GM19452 (cell line): ENCODE data around the gene MCTP1.

ENCODE experiments used
- ATAC-seq: cut with Tn5 transposase; IDR thresholded peaks from one replicate; pipeline ENCODE4 v1.9.1; 2021; ENCODE audit not compliant: unreplicated experiment

MCTP1 gene

DNA sequence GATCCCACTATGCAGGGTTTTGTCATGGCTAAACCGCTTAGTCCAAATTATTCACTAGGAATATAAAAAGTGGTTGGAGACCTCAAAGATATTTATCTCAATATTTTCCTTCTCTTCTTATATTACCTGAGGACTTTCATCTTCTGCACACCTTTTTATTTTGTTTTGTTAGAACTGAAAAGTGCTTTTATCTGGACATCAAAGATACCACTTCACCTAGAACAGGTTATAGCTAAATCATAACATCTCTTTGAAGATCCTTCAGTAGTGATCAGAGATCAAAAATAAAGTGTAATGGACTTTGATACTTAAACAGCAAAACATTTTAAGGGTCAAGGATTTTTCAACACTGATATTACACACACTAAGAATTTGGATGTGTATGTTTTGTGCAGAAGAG, 160.2 kb downstream of the MCTP1 start:
- no peak for ATAC-seq

DNA sequence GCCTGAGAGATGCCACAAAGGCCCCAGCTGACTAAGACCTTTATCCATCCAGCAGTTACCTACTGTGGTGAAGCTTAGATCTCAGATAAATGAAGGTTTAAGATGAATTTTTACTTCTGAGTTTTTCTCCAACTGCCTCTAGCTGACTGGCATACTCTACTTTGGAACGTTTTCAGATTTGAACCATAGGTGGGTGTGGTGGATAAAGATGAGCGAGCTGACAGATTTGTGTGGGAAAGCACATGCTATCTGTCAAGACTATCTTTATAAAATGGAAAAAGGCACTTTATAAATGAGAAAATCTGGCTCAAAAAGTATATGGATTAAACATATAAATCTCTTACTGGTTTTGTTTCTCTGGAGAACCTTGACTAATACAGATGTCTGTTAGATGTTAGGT, 160.8 kb downstream of the MCTP1 start:
- ATAC-seq, result no peak

DNA sequence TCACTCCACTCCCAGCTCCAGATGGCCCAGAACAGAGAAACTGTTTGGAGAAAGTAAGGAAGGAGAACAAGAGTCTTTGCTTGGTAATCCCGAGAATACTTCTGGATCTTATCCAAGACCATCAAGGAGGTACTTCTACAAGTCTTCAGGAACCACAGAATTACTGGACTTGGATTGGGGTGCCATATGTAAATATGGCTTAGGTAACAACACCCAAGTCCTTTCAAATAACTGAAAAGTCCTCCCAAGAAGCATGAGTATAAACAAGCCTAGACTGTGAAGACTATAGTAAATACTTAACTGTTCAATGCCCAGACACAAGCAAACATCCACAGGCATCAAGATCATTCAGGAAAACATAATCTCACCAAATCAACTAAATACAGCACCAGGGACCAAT, 170.0 kb downstream of the MCTP1 start:
- ATAC-seq, result no peak

DNA sequence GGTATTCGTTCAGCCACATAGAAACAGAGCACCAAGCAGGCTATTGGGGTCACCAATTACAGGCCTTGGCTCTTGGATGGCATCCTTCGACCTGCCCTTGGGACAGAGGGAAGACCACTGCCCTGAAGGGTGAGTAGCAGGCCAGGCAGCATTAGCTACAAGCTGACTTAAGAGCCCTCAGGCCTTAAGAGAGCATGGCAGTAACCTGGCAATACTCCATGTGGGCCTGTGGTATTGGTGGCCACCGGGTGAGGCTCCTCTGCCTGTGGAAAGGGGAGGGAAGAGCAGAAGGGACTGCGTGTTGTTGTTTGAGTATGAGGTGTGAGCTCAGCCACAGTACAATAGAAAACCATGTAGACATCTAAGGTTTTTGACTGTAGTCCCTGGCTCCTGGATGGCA, 170.6 kb downstream of the MCTP1 start:
- ATAC-seq, result no peak

DNA sequence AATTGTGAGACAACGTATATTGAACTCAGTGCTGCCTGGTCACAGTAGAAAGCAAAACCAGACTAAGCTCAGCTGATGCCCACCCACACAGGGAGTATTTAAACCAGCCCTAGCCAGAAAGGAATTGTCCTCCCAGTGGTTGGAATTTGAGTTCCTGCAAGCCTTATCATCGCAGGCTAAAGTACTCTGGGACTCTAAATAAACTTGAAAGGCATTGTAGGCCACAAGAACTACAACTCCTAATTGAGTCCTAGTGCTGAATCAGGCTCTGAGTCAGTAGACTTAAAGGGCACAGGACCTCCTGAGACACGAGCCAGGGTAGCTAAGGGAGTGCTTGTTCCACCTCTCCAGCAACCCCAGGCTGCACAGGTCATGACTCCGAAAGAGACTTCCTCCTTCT, 171.4 kb downstream of the MCTP1 start:
- ATAC-seq, result no peak

DNA sequence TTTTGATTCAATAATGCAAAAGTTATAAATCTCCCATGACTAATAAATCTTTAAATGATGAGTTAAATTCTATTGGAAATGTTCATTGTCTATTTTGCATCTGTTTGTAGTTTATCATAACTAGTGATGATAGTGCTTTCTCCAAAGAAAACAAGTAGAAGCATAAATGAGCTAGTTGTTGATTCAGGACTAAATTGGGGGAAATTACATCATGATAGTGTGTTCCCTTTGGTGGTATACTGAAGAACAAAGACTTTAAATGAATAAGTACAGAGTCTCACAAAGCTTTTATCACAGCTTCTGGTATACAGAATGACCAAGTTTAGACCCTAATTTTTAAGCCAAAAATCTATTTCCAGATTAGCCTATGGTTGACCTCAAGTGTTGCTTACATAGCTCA, 173.8 kb downstream of the MCTP1 start:
- ATAC-seq, result no peak

DNA sequence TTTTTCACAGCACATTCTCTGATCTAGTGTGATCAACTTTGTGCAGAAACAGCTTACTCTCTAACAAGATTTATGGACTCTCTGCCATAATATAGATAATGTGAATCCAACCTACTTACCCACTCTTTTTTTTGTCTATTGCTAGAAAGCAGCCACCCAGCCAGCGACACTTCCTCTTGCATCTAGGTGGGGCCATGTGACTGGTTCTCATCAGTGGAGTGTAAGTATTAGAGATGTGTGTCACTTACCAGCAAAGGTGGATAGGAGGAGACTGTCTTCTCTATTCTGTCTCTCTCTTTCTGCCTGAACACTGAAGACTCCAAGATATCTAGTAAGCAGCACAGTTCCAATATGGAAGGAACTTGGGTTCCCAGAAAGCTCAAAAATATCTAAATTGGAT, 174.8 kb downstream of the MCTP1 start:
- peak; percentile 46 for ATAC-seq

DNA sequence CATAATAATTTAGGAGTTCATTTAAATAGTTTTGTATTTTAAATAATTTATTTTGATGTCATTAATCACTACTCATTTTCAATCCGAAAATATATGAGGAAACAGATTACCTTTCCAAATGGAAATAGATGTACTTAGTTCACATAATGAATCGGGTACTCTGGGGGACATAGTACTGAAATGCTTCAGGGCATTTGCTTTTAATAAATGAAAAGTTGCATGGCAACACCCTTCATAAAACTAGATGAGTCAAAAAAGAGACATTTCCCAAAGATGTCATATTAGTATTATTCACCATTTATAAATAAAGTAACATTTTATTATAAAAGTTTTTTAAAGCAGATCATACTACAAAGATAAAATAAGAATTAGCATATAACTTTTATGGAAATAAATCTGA, 177.8 kb downstream of the MCTP1 start:
- no peak for ATAC-seq

DNA sequence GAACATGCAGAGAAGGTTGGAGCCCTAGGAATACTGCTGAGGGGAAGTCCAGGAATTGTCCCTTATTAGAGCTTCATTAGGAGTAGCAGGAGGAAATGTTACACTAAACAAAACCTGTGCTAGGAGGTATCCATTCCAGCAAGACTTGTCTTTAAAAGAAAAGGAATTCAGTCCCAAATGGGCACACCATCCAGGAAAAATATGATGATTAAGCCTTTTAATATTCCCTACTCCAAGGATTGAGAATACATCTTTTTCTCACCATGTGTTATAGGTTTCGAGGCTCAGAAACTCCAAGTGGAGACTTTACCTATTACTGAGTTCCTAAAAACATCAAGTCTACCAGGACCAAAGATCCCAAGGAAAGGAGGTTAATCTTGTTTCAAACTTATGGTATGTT, 179.3 kb downstream of the MCTP1 start:
- no peak for ATAC-seq

DNA sequence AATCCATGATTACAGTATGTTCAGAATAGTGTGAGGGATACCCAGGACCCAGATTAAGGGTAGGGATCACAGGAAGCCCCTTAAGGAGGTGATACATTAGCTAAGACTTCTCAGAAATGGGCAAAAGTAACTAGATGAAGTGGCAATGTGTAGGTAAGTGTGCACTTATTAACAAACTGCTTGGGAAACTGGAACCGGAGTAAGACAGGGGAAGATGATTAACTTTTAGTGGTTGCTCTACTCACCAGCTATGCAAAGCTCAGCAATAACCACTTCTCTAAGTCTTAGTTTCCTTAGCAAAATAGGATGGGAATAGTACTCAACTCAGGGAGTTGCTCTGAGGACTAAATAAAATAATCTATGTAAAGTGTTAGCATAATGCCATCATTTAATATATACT, 182.2 kb downstream of the MCTP1 start:
- peak; percentile 98 for ATAC-seq

DNA sequence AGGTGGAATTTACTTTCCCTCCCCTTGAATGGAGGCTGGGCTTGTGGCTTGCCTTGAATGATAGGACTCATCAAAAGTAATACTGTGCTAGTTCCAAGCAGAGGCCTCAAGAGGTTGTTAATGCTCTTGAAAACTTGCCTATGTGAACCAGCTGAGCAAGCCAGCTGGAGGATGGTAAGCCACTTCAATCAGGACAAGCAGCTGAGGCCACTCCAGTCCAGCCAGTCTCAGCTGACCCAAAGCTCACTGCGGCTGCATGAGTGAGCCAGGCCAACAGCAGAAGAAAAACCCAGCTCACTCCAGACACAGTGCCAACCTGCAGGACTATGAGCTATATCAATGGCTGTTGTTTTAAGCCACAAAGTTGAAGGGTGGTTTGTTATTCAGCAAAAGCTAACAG, 182.8 kb downstream of the MCTP1 start:
- peak; percentile 32 for ATAC-seq

DNA sequence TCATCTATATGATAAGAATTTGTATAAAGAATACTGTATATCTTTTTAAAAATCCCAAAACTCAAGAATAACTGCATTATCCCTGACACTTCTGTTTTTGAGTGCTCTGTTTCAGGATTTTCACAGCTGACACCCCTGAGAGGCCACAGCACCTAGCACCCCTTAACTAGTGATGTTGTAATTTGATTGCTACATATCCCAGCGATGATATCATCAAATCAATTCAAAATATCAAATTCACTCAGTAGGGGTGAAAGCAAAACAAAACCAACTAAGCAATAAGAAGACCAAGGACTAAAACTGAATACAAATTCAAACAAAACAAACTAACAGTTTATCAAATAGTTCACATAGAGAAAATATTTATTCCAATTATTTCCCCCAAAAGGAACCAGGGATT, 184.3 kb downstream of the MCTP1 start:
- no peak for ATAC-seq

DNA sequence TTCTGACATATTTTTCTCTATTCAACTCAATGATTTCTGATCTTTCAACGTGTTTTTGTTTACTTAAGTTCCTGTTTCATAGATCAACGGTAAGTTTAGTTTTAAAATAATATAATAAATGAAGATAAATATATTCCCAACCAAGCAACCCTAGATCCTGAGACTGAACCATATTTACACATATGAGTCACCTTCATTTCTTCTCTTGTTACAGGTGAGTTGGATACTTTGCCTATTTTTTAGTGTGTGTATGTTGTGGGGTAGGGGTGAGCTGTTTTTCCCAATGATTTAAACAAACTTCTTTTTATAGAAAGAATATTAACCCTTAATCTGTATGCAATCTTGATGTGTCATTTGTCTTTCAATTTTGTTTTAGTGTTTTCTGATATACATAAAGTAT, 186.9 kb downstream of the MCTP1 start:
- ATAC-seq, result no peak

DNA sequence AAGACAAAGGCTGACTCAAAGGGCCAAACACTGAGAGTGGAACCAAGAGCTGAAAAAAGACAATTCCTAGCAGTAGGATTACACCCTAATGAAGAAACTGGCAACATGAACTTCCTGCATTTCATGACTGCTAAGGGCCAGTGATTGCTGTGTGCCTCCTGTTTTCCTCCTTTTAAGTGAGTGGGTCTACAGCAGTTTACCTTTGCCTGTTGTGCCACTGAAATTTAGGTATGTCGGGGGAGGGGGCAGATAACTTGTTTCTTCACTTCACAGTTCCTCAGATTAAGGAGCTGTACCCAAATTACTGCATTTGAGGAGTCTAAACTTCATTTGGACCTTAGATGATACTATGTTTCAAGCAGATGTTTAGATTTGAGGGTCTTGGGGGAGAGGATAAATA, 191.7 kb downstream of the MCTP1 start:
- no peak for ATAC-seq

DNA sequence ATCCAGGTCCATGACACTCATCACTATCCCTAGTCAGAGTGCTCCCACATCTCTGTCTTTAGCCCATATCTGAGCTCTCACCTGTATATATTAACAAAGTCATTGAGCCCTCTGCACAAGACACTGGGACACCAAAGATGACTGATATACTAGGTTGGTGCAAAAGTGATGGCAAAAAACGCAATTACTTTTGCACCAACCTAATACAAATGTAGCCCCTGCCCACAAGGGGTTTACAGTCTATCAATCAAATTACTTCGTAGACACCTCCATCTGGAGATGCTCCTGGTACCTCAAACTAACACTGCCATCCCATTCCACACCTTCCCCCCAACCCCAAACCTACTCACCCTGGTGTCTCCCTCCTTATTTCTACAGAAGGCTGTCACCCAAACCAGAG, 194.1 kb downstream of the MCTP1 start:
- ATAC-seq, result no peak

DNA sequence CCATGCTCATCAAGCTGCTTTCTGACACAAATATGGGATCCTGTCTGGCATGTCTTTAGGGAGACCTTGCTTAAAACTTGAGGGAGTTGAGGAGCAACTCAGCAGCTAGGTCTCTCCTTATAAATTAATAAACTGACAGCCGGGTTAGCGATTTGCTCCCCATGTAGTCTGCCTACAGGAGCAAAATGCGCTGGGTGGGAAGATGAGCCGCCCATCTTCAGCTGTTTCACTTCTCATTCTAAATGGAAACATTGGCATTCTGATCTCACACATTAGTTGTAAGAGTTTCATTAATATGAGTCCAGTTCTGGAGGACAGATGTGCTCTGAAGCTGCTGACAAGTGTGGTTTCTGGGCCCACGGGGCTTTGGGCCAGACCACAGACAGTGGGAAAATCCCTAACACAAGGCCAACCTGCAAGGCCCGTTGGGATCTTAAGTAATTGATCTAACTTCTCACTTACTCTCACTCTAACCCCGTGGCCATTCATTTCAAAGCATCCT, 197.0 kb downstream of the MCTP1 start:
- ATAC-seq, result peak; percentile 86

DNA sequence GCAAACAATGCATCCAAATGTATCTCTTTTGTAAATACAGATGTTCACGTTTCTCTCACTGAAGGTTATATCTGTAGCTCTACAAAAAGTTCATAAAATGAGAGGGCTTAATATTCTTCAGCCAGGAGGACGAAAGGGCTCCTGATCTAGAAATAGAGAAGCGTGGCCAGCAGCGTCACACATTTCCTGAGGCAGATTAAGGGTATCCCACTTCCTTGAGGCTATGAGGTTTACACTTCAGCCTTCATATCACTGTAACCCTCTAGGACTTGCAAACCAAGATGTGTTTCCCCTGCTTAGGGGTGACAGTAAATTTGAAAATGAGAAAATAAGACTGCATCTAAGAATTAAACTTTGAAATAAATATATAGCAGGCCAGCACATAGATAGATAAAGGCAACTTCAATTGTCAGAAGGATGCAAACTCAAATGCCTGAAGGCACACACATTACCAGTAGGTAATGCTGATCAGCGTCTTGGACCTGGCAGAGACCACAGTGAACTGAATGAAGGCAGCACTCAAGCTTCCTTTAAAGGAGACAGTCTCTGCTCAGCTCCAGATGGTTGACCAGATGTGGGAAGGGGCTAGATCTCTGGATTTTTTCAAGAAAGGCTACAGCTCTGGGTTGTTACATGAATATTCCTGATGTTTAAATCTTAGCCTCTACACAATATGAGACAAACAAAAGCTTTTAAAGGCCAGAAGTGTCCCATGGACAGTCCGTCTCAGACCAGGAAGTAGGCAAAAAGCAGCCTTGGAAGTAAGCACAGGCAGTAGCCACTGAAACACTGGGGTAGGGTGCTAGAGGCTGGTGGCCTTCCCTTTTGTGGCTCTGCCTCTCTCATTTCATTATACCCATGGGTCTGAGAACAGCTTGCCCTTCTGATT, 197.7 kb downstream of the MCTP1 start:
- ATAC-seq, result peak; percentile 38

DNA sequence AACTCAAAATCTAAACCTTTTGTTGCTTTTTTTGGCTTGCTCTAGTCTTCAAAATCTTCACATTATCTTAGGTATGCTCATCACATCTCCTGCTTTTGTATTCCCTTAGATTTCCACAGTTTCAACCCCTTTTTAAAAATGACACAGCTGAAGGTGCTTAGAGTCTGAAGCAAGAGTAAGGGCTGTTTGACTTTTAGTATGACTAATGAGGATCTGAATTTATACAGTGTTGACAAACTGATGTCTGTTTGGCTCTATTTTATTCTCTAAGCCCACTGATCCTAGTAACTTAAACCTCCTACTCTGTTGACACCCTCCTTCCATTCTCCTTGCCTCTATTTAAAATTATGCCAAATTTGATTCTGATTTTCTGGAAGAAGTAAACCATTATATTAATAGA, 200.1 kb downstream of the MCTP1 start:
- no peak for ATAC-seq

DNA sequence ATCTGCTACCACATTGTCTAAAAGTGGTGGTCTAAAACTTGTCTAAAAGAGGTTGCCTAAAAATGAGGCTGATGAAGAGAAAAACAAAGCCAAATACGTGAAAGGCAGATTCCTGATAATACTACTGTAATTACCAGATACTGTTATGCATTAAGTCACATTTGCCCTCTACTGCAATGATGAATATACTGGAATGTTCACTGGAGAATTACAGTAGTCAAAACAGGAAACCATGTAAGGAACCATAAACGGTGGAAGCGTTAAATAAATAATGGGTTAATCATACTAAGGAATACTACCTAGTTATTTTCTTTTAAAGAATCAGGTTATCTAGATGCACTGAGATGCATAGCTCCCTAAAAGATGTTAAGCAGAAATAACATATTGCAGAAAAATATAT, 201.3 kb downstream of the MCTP1 start:
- ATAC-seq, result no peak

DNA sequence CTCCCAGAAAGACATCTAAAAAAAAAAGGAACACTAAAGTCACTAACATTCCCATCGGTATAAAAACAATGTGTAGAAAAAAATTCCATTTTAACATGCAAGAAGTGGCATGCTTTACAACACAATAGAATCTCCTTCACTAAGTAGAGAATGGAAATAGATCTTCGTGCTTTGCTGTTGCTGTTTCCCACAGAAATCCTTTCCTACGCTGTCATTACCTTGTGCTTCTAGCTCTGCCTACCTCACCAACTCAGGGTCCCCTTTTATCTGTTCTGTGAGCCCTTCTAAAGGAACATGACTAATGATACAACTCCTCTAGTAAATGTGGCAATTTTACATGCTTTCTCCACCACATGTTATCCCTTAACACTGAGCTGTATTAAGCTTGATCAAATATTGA, 202.9 kb downstream of the MCTP1 start:
- ATAC-seq, result no peak

DNA sequence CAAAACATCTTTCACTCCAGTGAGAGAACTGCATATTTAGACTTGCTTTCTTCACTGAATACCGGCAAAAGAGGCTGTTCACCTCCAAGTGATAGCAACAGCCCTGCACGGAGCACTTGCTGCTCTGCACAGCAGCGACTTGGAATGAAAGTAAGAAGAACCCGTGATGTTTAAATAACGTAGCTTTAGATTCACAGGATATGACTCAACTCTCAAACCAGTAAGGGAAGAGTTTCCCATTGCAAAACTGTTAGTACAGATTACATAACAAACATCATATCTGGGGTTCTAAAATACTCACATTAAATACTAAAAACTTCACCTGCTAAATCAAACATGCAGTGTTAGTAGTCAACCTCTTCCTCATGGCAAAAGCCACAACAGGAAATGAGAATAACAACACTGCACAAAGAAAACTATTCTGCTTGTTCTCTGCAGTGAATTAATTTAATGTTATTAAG, 203.4 kb downstream of the MCTP1 start:
- ATAC-seq, result peak; percentile 89

DNA sequence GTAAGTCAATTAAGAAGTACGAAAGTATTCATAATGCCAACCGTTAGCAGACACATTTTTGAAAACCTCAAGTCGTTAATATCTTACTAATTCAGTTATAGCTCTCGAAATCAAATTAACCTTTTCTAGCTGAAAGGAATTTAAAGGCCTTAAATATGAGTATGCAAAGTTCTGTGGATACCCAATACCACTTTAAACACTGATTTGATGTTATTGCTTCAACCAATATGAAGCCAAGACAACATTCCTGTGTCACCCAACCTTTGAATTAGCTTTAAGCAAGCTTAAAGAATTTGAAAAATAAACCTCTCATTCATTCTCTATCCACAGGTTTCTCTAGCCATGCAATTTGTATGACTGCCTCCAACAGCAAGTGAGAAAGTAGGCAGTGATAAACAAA, 204.5 kb downstream of the MCTP1 start:
- no peak for ATAC-seq

DNA sequence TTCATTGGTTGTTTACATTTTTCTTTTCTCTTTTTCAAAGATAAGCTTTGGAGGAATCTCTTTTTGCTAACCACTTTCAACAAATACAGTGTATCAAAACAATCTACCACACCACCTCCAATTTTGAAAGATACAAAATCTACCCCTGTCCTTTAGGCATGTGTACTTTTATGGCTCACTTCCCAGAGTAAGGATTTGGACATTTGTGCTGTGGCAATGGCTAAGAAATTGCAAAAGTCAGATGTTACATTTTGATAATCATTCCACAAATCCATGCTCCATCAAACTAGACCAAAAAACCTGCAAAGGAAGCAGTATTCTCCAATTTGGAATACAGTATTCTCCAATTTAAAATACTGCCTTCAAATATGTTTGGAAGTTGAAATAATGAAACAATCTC, 204.9 kb downstream of the MCTP1 start:
- no peak for ATAC-seq
